Karpas-422 (cell line): ENCODE results near the gene ZNF846. TPM values are rescaled to one million over a fixed set of nuclear protein-coding genes. Genes with fewer than 3 reads are reported as not detected.

Experiments
- DNase-seq: peaks from one replicate; pipeline ENCODE4 v3.0.0-alpha.2; 2015
- H2AFZ ChIP-seq: fragments of 200-600 bp; sonication (generic); 2 replicates; pipeline ENCODE4 v1.6.1; 2014; ENCODE audit warnings: antibody characterized with exemption, low read length, mixed read lengths
- H3K27ac ChIP-seq: fragments of 200-600 bp; sonication (generic); 2 replicates; pipeline ENCODE4 v1.5.1; 2014; ENCODE audit warnings: mild to moderate bottlenecking, low read length, moderate library complexity
- H3K27me3 ChIP-seq: fragments of 200-600 bp; sonication (generic); 2 replicates; pipeline ENCODE4 v1.6.1; 2014; ENCODE audit warnings: low read length, mixed read lengths
- H3K36me3 ChIP-seq: fragments of 200-600 bp; sonication (generic); 2 replicates; pipeline ENCODE4 v1.6.1; 2014; ENCODE audit warnings: low read length, mixed read lengths; ENCODE audit not compliant: insufficient read depth
- H3K4me1 ChIP-seq: fragments of 200-600 bp; sonication (generic); 2 replicates; pipeline ENCODE4 v1.6.1; 2014; ENCODE audit warnings: mild to moderate bottlenecking, low read length, mixed read lengths
- H3K4me2 ChIP-seq: fragments of 200-600 bp; sonication (generic); 2 replicates; pipeline ENCODE4 v1.6.1; 2014; ENCODE audit warnings: low read length, low read depth, mild to moderate bottlenecking; ENCODE audit not compliant: poor library complexity, severe bottlenecking
- H3K4me3 ChIP-seq: fragments of 200-600 bp; sonication (generic); 2 replicates; pipeline ENCODE4 v1.5.1; 2014; ENCODE audit warnings: mild to moderate bottlenecking, antibody characterized with exemption, low read length, mixed read lengths
- H3K79me2 ChIP-seq: fragments of 200-600 bp; sonication (generic); 2 replicates; pipeline ENCODE4 v1.6.1; 2014; ENCODE audit warnings: mild to moderate bottlenecking, low read length, mixed read lengths
- H3K9ac ChIP-seq: fragments of 200-600 bp; sonication (generic); 2 replicates; pipeline ENCODE4 v1.6.0; 2014; ENCODE audit warnings: low read length
- H3K9me2 ChIP-seq: fragments of 200-600 bp; sonication (generic), shearing (Covaris generic); replicated peaks from 2 replicates; pipeline ENCODE4 v1.6.0; 2014; ENCODE audit warnings: mild to moderate bottlenecking, low read length, moderate library complexity; ENCODE audit not compliant: insufficient read depth
- H3K9me3 ChIP-seq: fragments of 300-700, 200-600 bp; sonication (generic); 2 replicates; pipeline ENCODE4 v1.6.1; 2014; ENCODE audit warnings: low read length, mixed read lengths
- H4K20me1 ChIP-seq: fragments of 200-600 bp; sonication (generic); 2 replicates; pipeline ENCODE4 v1.6.1; 2014; ENCODE audit warnings: mild to moderate bottlenecking, antibody characterized with exemption, low read length, low read depth; ENCODE audit not compliant: insufficient read depth
- total RNA-seq: library from RNA; depleted of rRNA; stranded (reverse); fragments of >200 nt; shearing (Covaris generic); gene quantifications from 2 replicates; pipeline ENCODE4 v1.2.3, GENCODE V29; 2014; ENCODE audit warnings: low replicate concordance; rRNA removed

Gene ZNF846
- total RNA-seq, result 7.3 and 10.4 TPM in 2 replicates

DNA sequence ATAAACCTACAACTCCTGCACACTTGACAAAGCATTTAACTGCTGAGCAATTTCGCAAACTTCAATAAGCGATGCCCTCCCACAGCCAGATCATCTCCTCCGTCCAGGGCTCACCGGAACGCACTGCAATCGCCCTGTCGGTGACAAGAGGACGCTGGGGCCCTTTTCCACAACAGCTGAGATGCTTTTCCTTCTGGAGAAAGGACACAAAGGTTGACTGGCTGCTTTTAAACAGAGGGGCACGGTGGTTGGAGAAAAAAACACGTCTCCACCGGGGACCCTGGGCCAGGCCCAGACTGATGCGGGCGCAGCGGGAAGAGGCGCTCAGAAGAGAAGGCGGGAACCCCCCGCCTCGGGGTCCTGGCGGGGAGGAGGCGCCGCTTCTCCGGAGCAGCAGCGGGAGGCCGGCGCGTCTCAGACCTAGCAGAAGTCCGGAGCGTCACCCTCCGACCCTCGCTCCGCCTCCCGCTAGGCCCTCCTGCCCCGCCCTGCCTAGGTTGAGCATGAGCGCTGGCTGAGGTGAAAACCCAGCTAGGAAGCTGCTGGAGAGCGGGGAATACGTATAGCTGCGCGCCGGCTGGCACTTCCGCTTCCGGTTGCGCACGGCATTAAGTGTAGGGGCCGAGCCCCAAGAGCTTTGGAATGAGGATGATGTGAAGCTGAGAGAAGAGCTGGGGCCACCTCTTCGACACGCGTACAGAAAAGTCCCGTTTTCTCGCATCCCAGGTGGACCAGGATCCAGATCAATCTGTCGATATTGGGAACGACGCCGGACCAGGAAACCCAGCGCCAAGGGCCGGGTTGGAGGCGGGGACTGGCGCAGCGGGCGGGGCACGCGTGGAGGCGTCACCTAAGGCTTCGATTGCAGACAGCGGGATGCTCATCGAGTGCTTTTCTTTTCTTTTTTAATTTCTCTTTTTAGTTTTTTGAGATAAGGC lies at the start of gene ZNF846:
Gene ZNF846 (minus strand): TSS at position 564 of the 938 bp plus-strand sequence. CDS start 3,788 bp downstream, outside the sequence.
- H3K4me3 ChIP-seq, result peak within 1 kb of the TSS; percentile 96
- H3K36me3 ChIP-seq, result peaks cover 6% of the 10 kb centered on the region; the same call in 1 of the 2 replicates
- peak within 1 kb of the TSS; percentile 87 for H3K4me2 ChIP-seq
- DNase-seq, result peak; percentile 99
- H3K9me2 ChIP-seq, result no peaks in the 10 kb centered on the region
- peak within 1 kb of the TSS; percentile 95 for H3K9ac ChIP-seq
- H2AFZ ChIP-seq, result peak within 1 kb of the TSS; percentile 88
- peaks cover 17% of the 10 kb centered on the region for H3K79me2 ChIP-seq
- no peaks in the 10 kb centered on the region for H4K20me1 ChIP-seq
- peak within 1 kb of the TSS; percentile 83 for H3K27ac ChIP-seq
- H3K4me1 ChIP-seq, result peaks cover 14% of the 10 kb centered on the region
- H3K9me3 ChIP-seq, result 0 out of 2 replicates have a peak, but pooled peaks cover 3% of the 10 kb centered on the region
- H3K27me3 ChIP-seq, result no peaks in the 10 kb centered on the region

DNA sequence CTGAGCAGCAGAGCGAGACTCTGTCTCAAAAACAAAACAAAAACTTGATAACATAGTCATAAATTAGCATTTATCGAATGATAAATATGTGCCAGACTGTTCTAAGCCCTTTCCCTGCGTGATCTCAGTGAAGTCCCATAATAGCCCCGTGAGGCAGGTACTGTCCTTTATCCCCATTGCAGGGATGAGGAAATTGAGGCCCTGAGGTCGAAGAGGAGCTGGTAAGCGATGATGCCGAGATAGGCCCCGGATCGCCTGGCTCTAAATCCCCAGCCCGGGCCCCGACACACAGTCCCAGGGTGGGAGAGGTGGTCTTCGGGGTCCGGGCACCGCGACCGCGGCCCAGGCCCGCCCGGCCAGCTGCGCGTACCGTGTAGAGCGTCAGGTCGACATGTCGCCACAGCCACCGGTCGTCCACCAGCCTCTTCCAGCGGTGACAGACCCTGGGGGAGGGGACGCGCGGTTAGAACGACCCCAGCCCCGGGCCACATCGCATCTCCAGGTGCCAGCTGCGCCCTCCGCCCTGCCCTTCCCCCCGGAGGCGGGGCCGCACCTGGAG lies 49.7 kb upstream of the ZNF846 start:
- peak overlapping the region; percentile 98 for H3K4me3 ChIP-seq
- no peak for DNase-seq
- H2AFZ ChIP-seq, result peak overlapping the region; percentile 99; the same call in 1 of the 2 replicates

DNA sequence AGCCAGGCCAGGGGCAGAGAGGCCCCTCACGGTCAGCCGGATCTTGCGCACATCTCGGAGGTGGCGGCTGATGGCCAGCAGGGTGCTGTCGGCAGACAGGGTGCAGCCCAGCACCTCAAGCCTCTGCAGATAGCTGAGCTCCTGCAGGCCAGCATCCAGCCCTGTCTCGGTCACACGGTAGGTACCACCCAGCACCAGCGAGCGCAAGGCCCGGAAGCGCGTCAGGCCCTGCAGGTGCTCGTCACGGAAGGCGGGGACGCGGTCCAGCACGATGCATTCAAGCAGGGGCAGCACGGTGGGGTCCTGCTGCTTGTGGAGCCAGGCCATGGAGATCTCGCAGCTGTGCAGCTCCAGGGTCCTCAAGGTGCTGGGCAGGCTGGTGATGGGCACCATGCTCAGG lies 42.6 kb upstream of the ZNF846 start:
- Histone ChIP-seq H3K27me3 (no peaks in the 10 kb centered on the region), H3K4me1 (no peaks in the 10 kb centered on the region), H3K4me2 (no peak overlapping the region), H3K4me3 (no peak overlapping the region), H3K79me2 (peaks cover 25% of the 10 kb centered on the region), H2AFZ (no peak overlapping the region), H3K9me3 (no peaks in the 10 kb centered on the region; the same call in 1 of the 2 replicates), H4K20me1 (no peaks in the 10 kb centered on the region), H3K36me3 (peaks cover 18% of the 10 kb centered on the region), H3K9me2 (no peaks in the 10 kb centered on the region), H3K9ac (no peak overlapping the region), H3K27ac (no peak overlapping the region)
- no peak for DNase-seq

More for the DNA sequence above, 49.7 kb upstream of the ZNF846 start:
- Histone ChIP-seq H3K4me2 (peak overlapping the region; percentile 85), H3K9ac (peak overlapping the region; percentile 98), H3K4me1 (peaks cover 17% of the 10 kb centered on the region), H3K9me2 (no peaks in the 10 kb centered on the region), H3K27ac (peak overlapping the region; percentile 89), H3K9me3 (no peaks in the 10 kb centered on the region; the same call in 1 of the 2 replicates), H3K27me3 (no peaks in the 10 kb centered on the region), H3K79me2 (peaks cover 46% of the 10 kb centered on the region), H3K36me3 (peaks cover 12% of the 10 kb centered on the region; the same call in 1 of the 2 replicates), H4K20me1 (peaks cover 4% of the 10 kb centered on the region; the same call in 1 of the 2 replicates)

DNA sequence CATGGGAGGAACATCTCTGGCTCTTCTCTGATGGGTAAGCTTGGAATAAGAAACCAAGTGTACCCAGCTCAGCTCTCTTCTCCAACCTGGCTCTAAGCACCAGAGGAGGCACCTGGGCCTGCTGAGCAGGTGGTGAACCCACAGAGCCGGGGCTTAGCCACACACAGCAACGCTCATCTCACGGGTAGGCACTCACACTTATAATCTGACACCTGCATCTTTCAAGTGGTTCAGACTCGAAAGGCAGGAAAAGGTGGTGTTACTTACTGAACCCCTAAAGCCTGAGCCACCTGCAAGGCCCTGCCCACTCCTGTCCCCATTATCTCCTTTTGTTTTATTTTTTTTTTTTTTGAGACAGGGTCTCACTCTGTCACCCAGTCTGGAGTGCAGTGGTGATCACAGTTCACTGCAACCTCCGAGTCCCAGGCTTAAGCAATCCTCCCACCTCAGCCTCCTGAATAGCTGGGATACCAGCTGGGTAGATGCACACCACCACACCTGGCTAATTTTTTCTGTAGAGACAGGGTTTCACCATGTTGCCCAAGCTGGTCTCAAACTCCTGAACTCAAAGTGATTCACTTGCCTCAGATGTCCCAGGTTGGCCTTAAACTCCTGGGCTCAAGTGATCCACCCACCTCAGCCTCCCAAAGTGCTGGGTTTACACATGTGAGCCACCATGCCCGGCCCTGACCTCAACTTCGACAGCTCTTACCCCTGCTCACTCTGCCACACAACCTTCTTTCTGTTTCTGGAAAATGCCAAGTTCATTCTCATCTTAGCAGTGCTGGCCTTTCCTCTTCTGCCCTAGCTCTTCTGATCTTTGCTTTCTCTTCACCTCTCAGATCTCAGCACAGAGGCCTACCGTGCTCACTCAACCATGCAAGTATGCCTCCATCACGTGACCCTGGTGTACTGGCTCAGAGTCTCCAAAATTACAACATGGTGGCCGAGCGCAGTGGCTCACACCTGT lies 40.6 kb upstream of the ZNF846 start:
- DNase-seq, result no peak
- Histone ChIP-seq H3K4me3 (no peak overlapping the region), H3K79me2 (peaks cover 9% of the 10 kb centered on the region), H3K4me2 (no peak overlapping the region), H3K4me1 (no peaks in the 10 kb centered on the region), H3K27me3 (no peaks in the 10 kb centered on the region), H3K9me2 (no peaks in the 10 kb centered on the region), H3K27ac (no peak overlapping the region), H3K36me3 (peaks cover 13% of the 10 kb centered on the region; the same call in 1 of the 2 replicates), H3K9ac (no peak overlapping the region), H4K20me1 (no peaks in the 10 kb centered on the region), H3K9me3 (no peaks in the 10 kb centered on the region), H2AFZ (no peak overlapping the region)

DNA sequence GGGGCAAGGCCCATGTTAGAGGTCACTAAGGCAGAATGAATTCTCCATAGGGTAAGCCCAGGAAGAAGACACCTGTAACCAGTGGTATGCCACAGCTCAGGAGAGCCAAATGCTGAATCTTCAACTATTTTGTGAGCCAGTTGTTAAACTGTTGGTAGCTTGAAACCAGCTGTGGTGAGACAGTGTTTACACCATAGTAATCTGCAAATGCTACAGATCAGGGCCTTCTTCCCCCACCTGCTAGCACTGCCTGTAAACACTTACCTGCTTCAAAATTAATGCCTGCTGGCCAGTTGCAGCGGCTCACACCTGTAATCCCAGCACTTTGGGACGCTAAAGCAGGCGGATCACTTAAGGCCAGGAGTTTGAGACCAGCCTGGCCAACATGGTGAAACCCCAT lies 38.3 kb upstream of the ZNF846 start:
- Histone ChIP-seq H3K79me2 (no peaks in the 10 kb centered on the region), H3K4me1 (no peaks in the 10 kb centered on the region), H3K9ac (no peak overlapping the region), H3K36me3 (peaks cover 18% of the 10 kb centered on the region; the same call in 1 of the 2 replicates), H4K20me1 (no peaks in the 10 kb centered on the region), H3K27me3 (no peaks in the 10 kb centered on the region), H3K9me3 (no peaks in the 10 kb centered on the region), H3K4me2 (no peak overlapping the region), H3K27ac (no peak overlapping the region), H2AFZ (no peak overlapping the region), H3K4me3 (no peak overlapping the region), H3K9me2 (no peaks in the 10 kb centered on the region)
- DNase-seq, result no peak

DNA sequence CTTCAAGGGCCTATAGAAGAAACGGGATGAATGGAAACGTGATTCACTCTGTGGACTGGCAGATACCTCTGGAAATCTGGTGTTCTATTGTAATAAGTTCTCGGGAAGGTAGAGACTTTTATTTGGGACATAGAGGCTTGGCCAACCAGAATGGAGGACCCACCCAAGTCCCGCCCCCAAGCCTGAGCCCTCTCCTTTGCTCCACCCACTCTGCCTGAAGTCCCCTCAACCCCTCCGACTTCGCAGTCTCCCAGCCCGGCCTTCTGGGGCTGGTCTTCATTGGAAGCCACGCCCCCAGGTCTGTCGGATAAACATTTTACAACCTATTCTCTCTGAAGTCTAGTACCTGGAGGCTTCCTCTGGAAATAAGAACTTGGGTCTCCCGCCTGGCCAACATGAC lies 33.4 kb upstream of the ZNF846 start:
- Histone ChIP-seq H3K9me3 (no peaks in the 10 kb centered on the region), H3K4me3 (no peak overlapping the region), H3K27ac (no peak overlapping the region), H4K20me1 (no peaks in the 10 kb centered on the region), H2AFZ (no peak overlapping the region), H3K4me1 (no peaks in the 10 kb centered on the region), H3K9ac (no peak overlapping the region), H3K36me3 (peaks cover 9% of the 10 kb centered on the region; the same call in 1 of the 2 replicates), H3K4me2 (no peak overlapping the region), H3K9me2 (no peaks in the 10 kb centered on the region), H3K79me2 (no peaks in the 10 kb centered on the region), H3K27me3 (no peaks in the 10 kb centered on the region)
- DNase-seq, result no peak

DNA sequence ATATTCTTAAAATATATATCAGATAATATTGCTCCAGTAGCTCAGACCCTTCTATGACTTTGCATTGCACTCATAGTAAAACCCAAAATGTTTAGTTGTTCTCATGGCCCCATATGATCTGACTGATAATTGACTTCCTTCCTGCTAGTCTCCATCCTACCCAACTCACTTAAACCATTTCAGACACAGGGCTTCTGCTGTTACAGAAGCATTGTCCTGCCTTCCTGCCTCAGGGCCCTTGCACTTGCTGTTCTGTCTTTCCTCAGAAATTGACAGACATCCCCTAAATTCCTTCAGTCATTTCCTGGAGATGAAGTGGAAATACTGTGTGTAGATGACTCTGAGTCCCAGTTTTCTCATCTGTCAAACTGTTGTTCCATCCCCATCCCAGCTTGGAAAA lies 30.6 kb upstream of the ZNF846 start:
- H3K27ac ChIP-seq, result no peak overlapping the region

More for the DNA sequence above, 30.6 kb upstream of the ZNF846 start:
- peaks cover 6% of the 10 kb centered on the region; the same call in 1 of the 2 replicates for H3K36me3 ChIP-seq
- no peak overlapping the region for H3K9ac ChIP-seq
- H3K4me1 ChIP-seq, result peaks cover 4% of the 10 kb centered on the region
- no peaks in the 10 kb centered on the region for H3K9me3 ChIP-seq
- H3K4me3 ChIP-seq, result no peak overlapping the region
- H3K79me2 ChIP-seq, result no peaks in the 10 kb centered on the region
- no peaks in the 10 kb centered on the region for H3K9me2 ChIP-seq
- no peak for DNase-seq
- no peaks in the 10 kb centered on the region for H3K27me3 ChIP-seq
- H4K20me1 ChIP-seq, result no peaks in the 10 kb centered on the region
- no peak overlapping the region for H2AFZ ChIP-seq
- H3K4me2 ChIP-seq, result no peak overlapping the region
